Endothelial cell of umbilical vein (primary cell): ENCODE results near the gene USP2. TPM values are rescaled to one million over a fixed set of nuclear protein-coding genes. Genes with fewer than 3 reads are reported as not detected.
A peak's percentile ranks its signal among the peaks of the same experiment; 100 is the strongest.

Source experiments
- BruUV-seq: library from RNA; stranded (reverse); fragments of 400-500 nt; replicated peaks from 2 replicates; lab custom pipeline; 2021; lab: Mats Ljungman, UMichigan
- CTCF ChIA-PET: fragments of 300-600, 350-600 bp; sonication (Branson Sonifier 250); formaldehyde crosslinking; loops from one replicate; lab custom pipeline; 2021; ENCODE audit warnings: antibody characterized with exemption, inconsistent platforms; lab: Charles Lee
- POLR2A ChIA-PET: fragments of 300-600, 350-600 bp; sonication (Branson Sonifier 250); formaldehyde crosslinking; loops from one replicate; lab custom pipeline; 2021; ENCODE audit warnings: antibody characterized with exemption, inconsistent platforms; lab: Charles Lee
- DNase-seq: peaks from one replicate; pipeline ENCODE4 v3.0.0-alpha.2; 2011; ENCODE audit warnings: low read depth, low spot score
- FAIRE-seq: peaks from 2 replicates; lab custom pipeline; 2011; peaks lifted over from hg19 to GRCh38; lab: Jason Lieb, UNC
- H2AFZ ChIP-seq: 2 replicates; pipeline ENCODE4 v1.6.0; 2012; ENCODE audit warnings: low read depth, low read length, control low read depth, inconsistent platforms
- H3K27ac ChIP-seq: 2 replicates; pipeline ENCODE4 v1.5.1; 2011; ENCODE audit warnings: low read depth, mild to moderate bottlenecking, control low read depth, low read length, moderate library complexity; ENCODE audit not compliant: insufficient read depth
- H3K27me3 ChIP-seq, 2 experiments: 2 replicates each; pipeline versions ENCODE4 v1.6.0 to v1.6.1; 2011; ENCODE audit warnings: low read length in 2 of 2, mixed read lengths in 1 of 2; ENCODE audit not compliant: control insufficient read depth in 2 of 2, insufficient read depth in 2 of 2
- H3K36me3 ChIP-seq, 2 experiments: 2 replicates in 1 of 2; 3 replicates in 1 of 2; pipeline ENCODE4 v1.5.1; 2011; ENCODE audit warnings: low read length in 2 of 2, mild to moderate bottlenecking in 1 of 2, moderate library complexity in 1 of 2; ENCODE audit not compliant: control insufficient read depth in 2 of 2, insufficient read depth in 2 of 2; ENCODE audit errors: extremely low read depth in 1 of 2
- H3K4me1 ChIP-seq: 3 replicates; pipeline ENCODE4 v1.5.1; 2011; ENCODE audit warnings: mild to moderate bottlenecking, low read length; ENCODE audit not compliant: control insufficient read depth, insufficient read depth; ENCODE audit errors: extremely low read depth
- H3K4me2 ChIP-seq: 2 replicates; pipeline ENCODE4 v1.6.1; 2011; ENCODE audit warnings: low read length, control low read depth, mixed read lengths; ENCODE audit not compliant: insufficient read depth
- H3K4me3 ChIP-seq, 3 experiments: fragments of 200-600 bp in 1 of 3; sonication (generic), shearing (Covaris generic) in 1 of 3; replicated peaks in 1 of 3; 2 replicates each; pipeline ENCODE4 v1.5.1; 2011 to 2016; ENCODE audit warnings: control low read depth in 3 of 3, low read length in 3 of 3, mild to moderate bottlenecking in 2 of 3, inconsistent platforms in 1 of 3, low read depth in 1 of 3, moderate library complexity in 1 of 3; ENCODE audit not compliant: insufficient read depth in 1 of 3
- H3K79me2 ChIP-seq: 2 replicates; pipeline ENCODE4 v1.6.0; 2012; ENCODE audit warnings: low read length, inconsistent platforms; ENCODE audit not compliant: control insufficient read depth, insufficient read depth
- H3K9ac ChIP-seq: replicated peaks from 2 replicates; pipeline ENCODE3; 2011; ENCODE audit warnings: low read length, control low read depth; ENCODE audit not compliant: insufficient read depth; ENCODE audit errors: extremely low read depth
- H3K9me1 ChIP-seq: replicated peaks from 3 replicates; pipeline ENCODE4 v1.6.0; 2011; ENCODE audit warnings: mild to moderate bottlenecking, low read length; ENCODE audit not compliant: control insufficient read depth, insufficient read depth; ENCODE audit errors: extremely low read depth
- H3K9me3 ChIP-seq: replicated peaks from 2 replicates; pipeline ENCODE4 v1.5.1; 2012; ENCODE audit warnings: low read length, inconsistent platforms; ENCODE audit not compliant: control insufficient read depth, insufficient read depth
- H4K20me1 ChIP-seq: replicated peaks from 2 replicates; pipeline ENCODE3; 2011; ENCODE audit warnings: mild to moderate bottlenecking, low read length; ENCODE audit not compliant: control insufficient read depth, insufficient read depth; ENCODE audit errors: extremely low read depth
- EZH2 ChIP-seq: IDR thresholded peaks from 2 replicates; pipeline ENCODE4 v1.6.1; 2012; ENCODE audit warnings: borderline replicate concordance, low read depth, mild to moderate bottlenecking, moderate library complexity, low read length, inconsistent platforms; ENCODE audit not compliant: severe bottlenecking
- FOS ChIP-seq: IDR thresholded peaks from 2 replicates; pipeline ENCODE4 v1.6.1; 2011; ENCODE audit warnings: mild to moderate bottlenecking, low read length, moderate library complexity, borderline replicate concordance; ENCODE audit not compliant: insufficient read depth
- MYC ChIP-seq: IDR thresholded peaks from one replicate; pipeline ENCODE4 v1.6.1; 2011; ENCODE audit warnings: mild to moderate bottlenecking, low read depth, low read length
- POLR2A ChIP-seq: IDR thresholded peaks from 2 replicates; pipeline ENCODE4 v1.6.1; 2012; ENCODE audit warnings: low read depth, mild to moderate bottlenecking, control low read depth, low read length
- POLR2AphosphoS5 ChIP-seq: IDR thresholded peaks from 2 replicates; pipeline ENCODE4 v1.6.1; 2012; ENCODE audit warnings: low read depth, mild to moderate bottlenecking, control low read depth, low read length, moderate library complexity; ENCODE audit not compliant: insufficient read depth
- dilution Hi-C: fragments of 300-500 bp; cut with MboI; formaldehyde crosslinking; loops from one replicate; pipeline ENCODE4 v1.15.0; 2019; ENCODE audit warnings: low sequenced_read_pairs; ENCODE audit not compliant: extremely low pct_ligation_motif_present
- intact Hi-C: fragments of 100-400 bp; cut with micrococcal nuclease; formaldehyde crosslinking; loops from one replicate; pipeline ENCODE4 v1.10.0; 2022
- polyA plus RNA-seq, 4 experiments: library from polyadenylated mRNA; depleted of rRNA in 3 of 4; stranded (reverse) in 3 of 4; unstranded in 1 of 4; fragments of >200 nt; gene quantifications; 2 replicates each; pipeline versions ENCODE4 v1.2.1 to v1.2.3, GENCODE V29; 2011 to 2012; ENCODE audit warnings: missing spikeins in 1 of 4
- total RNA-seq: library from RNA; stranded (reverse); gene quantifications from 2 replicates; pipeline ENCODE4 v1.2.3, GENCODE V29; 2021
- TF ChIP-seq, protein P1 (sequence below), 2 donors: IDR thresholded peaks; 1 replicate in 1 of 2; 2 replicates in 1 of 2; pipeline ENCODE4 v1.5.1; 2011; ENCODE audit warnings: low read length in 2 of 2, mild to moderate bottlenecking in 2 of 2, moderate library complexity in 2 of 2, control low read depth in 1 of 2, inconsistent platforms in 1 of 2, low read depth in 1 of 2; ENCODE audit not compliant: insufficient read depth in 1 of 2; ENCODE audit errors: extremely low read depth in 1 of 2
- TF ChIP-seq, protein P2 (sequence below): IDR thresholded peaks from 2 replicates; pipeline ENCODE4 v1.6.1; 2011; ENCODE audit not compliant: insufficient read depth, insufficient read length

Gene USP2
- total and polyA plus RNA-seq, 2 donors (not counting 3 experiments of a cell fraction or from before 2014, with no cell fraction given): 0.21 to 1.2 TPM

DNA sequence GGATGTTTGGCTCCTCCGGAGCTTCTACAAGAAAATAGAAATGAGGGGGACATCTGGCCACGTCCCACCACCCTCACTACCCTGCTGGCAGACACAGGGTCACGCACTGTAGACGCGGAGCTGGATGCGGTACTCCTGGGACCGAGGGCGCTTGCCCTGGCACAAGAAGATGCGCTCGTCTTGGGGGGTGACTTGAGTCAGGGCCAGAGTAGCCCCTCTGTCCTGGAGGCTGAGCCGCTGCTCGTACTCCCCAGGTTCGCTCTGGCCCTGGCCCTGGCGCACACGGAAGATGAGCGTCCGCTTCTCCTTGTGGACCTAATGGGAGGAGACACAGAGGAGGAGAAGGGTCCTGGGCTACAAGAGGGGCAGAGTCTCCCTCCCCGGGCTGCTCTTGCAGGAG lies 66.8 kb downstream of the USP2 start:
- Histone ChIP-seq H3K36me3 (peaks cover 14 to 47% of the 10 kb centered on the region in 2 experiments), H3K4me3 (peak overlapping the region; percentile 87 to 93 (median 89)), H3K27me3 (no peaks in the 10 kb centered on the region), H4K20me1 (no peaks in the 10 kb centered on the region), H3K9ac (peak overlapping the region; percentile 81), H3K9me3 (no peaks in the 10 kb centered on the region), H3K9me1 (no peaks in the 10 kb centered on the region), H3K4me2 (peak overlapping the region; percentile 62), H3K79me2 (peaks cover 64% of the 10 kb centered on the region), H3K4me1 (peaks cover 39% of the 10 kb centered on the region), H3K27ac (peak overlapping the region; percentile 19), H2AFZ (no peak overlapping the region)
- DNase-seq (no peak), FAIRE-seq (no peak)
- TF ChIP-seq, protein P1, sequence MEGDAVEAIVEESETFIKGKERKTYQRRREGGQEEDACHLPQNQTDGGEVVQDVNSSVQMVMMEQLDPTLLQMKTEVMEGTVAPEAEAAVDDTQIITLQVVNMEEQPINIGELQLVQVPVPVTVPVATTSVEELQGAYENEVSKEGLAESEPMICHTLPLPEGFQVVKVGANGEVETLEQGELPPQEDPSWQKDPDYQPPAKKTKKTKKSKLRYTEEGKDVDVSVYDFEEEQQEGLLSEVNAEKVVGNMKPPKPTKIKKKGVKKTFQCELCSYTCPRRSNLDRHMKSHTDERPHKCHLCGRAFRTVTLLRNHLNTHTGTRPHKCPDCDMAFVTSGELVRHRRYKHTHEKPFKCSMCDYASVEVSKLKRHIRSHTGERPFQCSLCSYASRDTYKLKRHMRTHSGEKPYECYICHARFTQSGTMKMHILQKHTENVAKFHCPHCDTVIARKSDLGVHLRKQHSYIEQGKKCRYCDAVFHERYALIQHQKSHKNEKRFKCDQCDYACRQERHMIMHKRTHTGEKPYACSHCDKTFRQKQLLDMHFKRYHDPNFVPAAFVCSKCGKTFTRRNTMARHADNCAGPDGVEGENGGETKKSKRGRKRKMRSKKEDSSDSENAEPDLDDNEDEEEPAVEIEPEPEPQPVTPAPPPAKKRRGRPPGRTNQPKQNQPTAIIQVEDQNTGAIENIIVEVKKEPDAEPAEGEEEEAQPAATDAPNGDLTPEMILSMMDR (IDR thresholded peaks at IDR 0.05; ENCODE audit: extremely low read depth in 1 of 2, insufficient read depth in 1 of 2, low read depth in 1 of 2, low read length in 2 of 2): no peak
- TF ChIP-seq POLR2AphosphoS5 (no peak), EZH2 (no peak), MYC (no peak), FOS (no peak), POLR2A (no peak)
- TF ChIP-seq, protein P2, sequence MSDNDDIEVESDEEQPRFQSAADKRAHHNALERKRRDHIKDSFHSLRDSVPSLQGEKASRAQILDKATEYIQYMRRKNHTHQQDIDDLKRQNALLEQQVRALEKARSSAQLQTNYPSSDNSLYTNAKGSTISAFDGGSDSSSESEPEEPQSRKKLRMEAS: no peak
- ChIA-PET POLR2A (interaction anchor here (1.0 to 1.1 kb wide), 2 partner anchors 9 to 23 kb away, joined by 4 to 6 read pairs; no protein-coding TSS in a partner anchor), CTCF (interaction anchor here (0.7 to 15.9 kb wide), 8 partner anchors 7 to 59 kb away, joined by 3 to 301 read pairs (median 4); partner anchors contain the start of genes C1QTNF5 and RNF26)
- intact Hi-C loops: loop anchor here (1.0 to 5.0 kb wide), 3 partner anchors 9 to 402 kb away; partner anchors contain the start of gene VPS11
- TSS peak; percentile 0 for BruUV-seq
- dilution Hi-C loops: no loop called here
